GM18907 (cell line): ENCODE results near the gene OR52L1.

Source experiments
- ATAC-seq: cut with Tn5 transposase; IDR thresholded peaks from one replicate; pipeline ENCODE4 v1.9.1; 2021; ENCODE audit warnings: mild to moderate bottlenecking, moderate library complexity; ENCODE audit not compliant: unreplicated experiment

OR52L1 gene

DNA sequence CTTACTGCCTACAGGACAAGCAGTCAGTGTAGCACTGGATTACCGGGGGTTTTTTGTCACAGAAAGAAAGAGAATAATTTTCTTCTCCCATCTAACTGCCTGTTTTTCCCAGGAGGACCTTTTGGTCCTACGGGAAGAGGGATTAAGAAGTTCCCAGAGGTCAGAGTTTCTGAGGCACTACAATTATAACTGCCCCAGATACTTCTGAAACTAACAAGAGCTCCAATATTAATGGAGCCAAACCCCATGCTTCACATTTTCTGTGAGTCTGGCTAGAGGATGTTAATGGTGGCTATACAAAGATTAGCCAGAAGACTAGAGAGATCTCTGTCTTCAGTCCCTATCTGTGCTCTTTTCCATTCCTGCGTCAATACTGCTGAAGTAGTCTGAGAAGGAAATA lies 44.8 kb downstream of the OR52L1 start, which contains the start of gene OR56A3:
Gene OR56A3 (plus strand): TSS at position 301 of the 400 bp plus-strand sequence. CDS start 5,096 bp downstream, outside the sequence.
- no peak for ATAC-seq

DNA sequence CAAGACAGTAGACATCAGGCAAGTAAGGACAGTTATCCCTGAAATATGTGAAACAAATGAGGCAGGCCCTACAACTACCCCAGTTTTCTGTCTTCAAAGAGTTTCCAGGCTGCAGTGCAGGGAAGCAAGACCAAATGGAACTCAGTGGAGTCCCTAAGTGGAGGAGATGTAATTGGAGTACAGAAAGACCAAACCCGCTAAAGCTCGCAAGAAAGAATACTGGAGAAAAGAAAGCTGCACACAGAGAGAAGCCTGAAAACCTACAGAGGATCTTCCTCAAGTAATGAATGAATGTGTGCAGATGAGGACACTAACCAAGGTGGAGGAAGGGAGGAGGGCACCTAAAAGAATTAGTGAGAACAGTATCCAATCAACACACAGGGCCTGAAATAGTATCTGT lies 46.0 kb downstream of the OR52L1 start:
- no peak for ATAC-seq

DNA sequence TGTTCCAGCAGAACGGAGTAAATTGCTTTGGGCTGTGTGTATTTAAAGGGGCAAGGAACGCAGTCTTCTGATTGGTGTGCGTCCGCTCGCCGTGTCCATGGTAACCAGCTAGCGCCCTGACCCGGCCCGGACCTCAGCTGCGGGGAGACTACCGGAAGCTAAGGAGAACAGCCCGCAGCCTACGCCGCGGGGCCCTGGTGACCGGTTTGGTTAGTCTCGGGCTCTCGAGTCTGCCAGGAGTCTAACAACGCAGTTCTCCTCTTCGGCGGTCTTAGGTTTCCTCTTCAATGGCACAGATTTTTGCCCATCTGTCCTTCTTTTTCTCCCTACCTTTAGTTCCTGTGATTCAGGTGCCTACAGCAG lies 48.2 kb downstream of the OR52L1 start:
- ATAC-seq, result no peak

DNA sequence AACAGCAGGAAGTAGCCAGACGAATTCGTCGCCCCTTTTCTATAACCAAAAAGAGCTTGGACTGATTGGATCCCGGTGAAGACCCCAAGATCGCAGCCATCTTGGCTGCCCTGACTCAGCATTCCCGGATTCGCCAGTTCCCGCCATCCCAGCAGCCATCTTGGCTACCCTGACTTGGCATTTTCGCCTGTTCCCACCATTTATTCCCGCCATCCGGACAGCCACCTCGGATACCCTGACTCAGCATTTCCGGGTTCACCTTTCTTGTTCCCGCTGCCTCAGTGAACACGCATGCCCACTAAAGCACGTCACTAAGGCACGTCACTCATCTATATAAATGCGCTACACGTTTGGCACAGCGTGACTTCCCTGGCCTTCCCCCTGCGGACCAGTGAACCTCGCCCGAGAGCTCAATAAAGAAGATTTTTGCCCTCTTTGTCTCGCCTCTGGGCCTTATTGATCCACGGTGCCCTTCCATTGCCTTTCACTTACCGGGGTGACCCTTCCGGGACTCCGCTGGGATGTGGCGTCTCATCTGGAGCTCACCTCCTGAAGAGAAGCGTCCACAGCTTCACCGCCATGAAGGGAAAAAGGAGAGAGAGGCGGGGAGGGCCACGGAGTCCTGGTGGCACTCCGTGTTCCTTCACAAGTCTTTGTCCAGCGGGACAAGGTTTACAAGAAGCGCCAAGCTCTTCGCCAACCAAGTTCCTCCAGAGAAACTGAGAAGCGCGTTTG lies 48.8 kb downstream of the OR52L1 start:
- ATAC-seq, result no peak
